VCaP (cell line): ENCODE data around the gene CLPSL1.

Source experiments
- H3K27ac ChIP-seq: fragments of 450-650 bp; 2 replicates; pipeline ENCODE4 v1.5.1; 2017
- TF ChIP-seq, protein P1 (sequence below): fragments of 450-650 bp; conservative IDR thresholded peaks from 2 replicates; pipeline ENCODE4 v1.5.1; 2017; ENCODE audit warnings: mild to moderate bottlenecking, moderate library complexity

Gene CLPSL1

DNA sequence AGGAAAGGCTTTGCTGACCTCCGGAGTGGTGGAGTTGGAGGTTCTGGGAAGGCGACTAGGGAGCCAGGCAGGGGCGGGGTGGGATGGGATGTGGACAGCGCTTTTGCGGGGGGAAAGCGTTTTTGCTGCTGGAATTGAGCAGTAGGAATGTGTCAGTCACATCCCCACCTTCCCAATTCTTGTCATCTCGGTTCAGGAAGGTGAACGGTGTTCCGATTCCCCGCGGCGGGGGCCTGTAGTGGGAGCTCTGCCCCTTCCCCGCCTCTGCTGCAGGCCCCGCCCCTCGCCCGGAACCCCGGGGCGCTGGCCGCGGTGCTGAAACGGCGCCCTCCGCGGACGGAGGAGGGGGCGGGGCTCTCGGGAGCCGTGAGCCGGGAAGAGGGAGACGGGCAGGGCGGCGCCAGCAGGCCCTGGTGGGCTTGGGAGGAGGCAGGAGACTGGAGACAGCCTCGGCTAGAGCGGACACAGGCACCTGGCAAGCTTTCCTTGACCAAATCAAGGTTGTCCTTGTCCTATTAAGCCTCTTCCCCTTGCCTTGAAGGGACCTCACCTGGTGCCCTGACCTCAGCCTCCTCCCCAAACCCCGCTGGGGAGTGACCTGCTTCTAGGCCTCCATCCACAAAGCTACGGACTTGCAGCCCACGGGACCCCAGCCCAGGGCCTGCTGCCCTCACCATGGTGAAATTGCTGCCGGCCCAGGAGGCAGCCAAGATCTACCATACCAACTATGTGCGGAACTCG lies 24.3 kb downstream of the CLPSL1 start, which contains the start of gene LHFPL5:
Gene LHFPL5, plus strand, starts transcription at position 357 of the 741 bp plus-strand sequence. Its CDS starts 319 bp downstream, at position 676.
- H3K27ac ChIP-seq = peak within 1 kb of the TSS; percentile 38; the same call in 1 of the 2 replicates
- TF ChIP-seq, protein P1, sequence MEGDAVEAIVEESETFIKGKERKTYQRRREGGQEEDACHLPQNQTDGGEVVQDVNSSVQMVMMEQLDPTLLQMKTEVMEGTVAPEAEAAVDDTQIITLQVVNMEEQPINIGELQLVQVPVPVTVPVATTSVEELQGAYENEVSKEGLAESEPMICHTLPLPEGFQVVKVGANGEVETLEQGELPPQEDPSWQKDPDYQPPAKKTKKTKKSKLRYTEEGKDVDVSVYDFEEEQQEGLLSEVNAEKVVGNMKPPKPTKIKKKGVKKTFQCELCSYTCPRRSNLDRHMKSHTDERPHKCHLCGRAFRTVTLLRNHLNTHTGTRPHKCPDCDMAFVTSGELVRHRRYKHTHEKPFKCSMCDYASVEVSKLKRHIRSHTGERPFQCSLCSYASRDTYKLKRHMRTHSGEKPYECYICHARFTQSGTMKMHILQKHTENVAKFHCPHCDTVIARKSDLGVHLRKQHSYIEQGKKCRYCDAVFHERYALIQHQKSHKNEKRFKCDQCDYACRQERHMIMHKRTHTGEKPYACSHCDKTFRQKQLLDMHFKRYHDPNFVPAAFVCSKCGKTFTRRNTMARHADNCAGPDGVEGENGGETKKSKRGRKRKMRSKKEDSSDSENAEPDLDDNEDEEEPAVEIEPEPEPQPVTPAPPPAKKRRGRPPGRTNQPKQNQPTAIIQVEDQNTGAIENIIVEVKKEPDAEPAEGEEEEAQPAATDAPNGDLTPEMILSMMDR = no peak

DNA sequence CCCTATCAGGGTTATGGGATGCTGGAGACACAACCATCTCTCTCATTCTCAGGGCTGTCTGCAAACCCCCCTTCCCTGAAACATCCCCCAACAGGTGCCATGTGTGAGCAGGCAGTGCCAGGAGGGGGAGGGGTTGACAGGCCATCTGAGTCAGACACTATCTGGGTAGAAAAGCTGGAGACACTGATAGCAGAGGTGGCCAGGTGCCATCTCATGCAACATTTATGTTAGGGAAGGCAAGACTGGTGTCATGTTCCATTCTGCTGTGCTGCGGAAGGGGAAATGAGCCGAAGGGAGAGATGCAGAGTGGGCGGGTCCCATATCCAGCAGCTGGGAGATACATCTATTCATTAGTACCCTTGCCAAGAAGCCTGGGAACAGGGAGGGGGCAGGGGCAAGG lies 27.9 kb downstream of the CLPSL1 start:
- TF ChIP-seq, protein P1 = no peak
- no peak overlapping the region for H3K27ac ChIP-seq

DNA sequence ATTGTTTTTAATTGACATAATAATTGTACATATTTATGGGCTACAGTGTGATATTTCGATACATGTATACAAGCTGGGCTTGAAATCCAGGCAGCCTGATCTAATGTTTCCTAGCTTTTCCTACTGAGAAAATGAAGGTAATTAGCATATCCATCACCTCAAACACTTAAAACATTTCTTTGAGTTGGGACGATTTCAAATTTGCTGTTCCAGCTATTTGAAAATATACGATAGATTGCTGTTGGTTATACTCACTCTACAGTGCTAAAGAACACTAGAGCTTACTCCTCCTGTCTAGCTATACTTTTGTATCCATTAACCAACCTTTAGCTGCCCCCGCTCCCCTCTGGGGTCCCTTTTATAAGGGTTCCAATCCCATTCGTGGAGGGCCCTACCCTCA lies 29.0 kb downstream of the CLPSL1 start:
- H3K27ac ChIP-seq = no peak overlapping the region
- TF ChIP-seq, protein P1 = no peak

DNA sequence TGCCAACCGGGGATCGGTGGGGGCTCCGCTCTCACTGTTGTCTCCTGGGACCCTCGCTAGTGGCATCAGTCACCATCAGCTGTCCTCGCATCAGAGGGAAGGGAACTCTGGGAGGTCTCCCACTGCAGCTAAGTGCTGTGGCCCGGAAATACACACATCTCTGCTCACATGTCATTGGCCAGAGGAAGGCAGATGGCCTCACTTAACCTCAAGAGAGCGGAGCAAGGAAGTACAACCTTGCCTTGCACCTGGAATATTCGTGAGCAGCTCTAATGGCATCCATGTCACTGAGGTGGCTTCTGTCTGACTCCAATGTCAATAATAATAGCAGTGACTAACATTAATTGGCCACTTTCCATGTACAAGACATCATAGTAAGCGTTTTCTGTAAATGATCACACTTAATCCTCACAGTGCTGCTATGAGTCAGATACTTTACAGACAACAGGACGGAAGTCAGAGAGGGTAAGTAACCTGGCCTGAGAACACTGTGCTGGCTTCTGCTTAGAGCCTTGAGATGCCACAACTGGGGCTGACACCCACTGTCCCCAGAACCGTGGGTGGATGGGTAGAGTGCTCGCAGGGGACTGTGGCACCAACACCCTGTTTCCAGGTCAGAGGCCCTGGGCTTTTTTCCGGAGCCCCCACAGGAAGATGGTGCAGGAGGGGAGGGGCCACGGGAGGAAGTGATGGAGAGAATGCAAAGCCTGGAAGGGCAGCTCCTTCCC lies 30.3 kb downstream of the CLPSL1 start:
- no peak overlapping the region for H3K27ac ChIP-seq
- TF ChIP-seq, protein P1 = no peak

DNA sequence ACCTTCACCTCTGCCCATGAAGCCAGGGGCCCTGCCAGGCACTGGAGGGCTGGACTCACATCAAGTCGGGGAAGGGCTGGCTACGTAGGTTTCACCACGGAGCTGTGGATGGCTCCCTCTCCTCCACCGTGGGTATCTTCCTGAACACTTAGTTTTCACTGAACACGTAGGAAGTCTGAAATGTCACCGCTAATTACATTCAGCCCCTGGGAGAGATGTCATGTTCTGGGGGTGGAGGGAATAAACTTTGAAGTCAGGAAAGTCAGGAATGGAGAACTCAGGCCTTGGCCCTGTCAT lies 30.8 kb downstream of the CLPSL1 start:
- TF ChIP-seq, protein P1 = no peak
- no peak overlapping the region for H3K27ac ChIP-seq

DNA sequence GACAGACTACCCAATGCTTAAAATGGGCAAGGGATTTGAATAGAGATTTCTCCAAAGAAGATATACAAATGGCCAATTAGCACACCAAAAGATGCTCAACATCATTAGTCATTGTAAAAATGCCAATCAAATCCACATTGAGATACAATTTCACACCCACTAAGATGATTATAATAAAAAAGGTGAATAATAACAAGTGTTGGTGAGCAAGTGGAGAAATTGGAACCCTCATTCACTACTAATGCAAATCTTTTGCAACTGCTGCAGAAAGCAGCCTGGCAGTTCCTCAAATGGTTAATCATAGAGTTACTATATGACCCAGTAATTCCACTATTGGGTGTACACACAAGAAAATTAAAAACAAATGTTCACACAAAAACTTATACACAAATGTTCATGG lies 36.7 kb downstream of the CLPSL1 start:
- TF ChIP-seq, protein P1 = no peak

DNA sequence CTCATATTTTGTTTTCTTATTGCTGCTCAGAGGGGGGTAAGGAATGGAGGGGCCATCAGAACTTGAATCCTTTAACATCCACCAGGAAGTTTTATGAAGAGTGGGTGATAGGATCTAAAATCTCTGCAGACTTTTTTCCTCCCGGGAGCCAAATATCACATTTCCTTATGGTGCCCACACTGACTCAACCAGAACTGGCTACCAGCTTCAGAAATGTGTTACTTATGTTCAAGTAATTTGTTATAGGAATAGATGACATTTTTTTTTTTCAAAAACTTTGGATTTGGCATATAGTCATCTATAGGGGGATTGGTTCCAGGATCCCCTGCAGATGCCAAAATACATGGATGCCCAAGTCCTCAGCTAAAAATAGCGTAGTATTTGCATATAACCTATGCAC lies 42.8 kb downstream of the CLPSL1 start:
- H3K27ac ChIP-seq = no peak overlapping the region
- TF ChIP-seq, protein P1 = no peak

More for the DNA sequence above, 36.7 kb downstream of the CLPSL1 start:
- H3K27ac ChIP-seq = no peak overlapping the region
